GM21381 (cell line): ENCODE data around the gene MAP2.

Experiments used
- ATAC-seq: cut with Tn5 transposase; IDR thresholded peaks from one replicate; pipeline ENCODE4 v1.9.1; 2021; ENCODE audit warnings: mild to moderate bottlenecking, moderate library complexity; ENCODE audit not compliant: unreplicated experiment

Gene MAP2, protein sequence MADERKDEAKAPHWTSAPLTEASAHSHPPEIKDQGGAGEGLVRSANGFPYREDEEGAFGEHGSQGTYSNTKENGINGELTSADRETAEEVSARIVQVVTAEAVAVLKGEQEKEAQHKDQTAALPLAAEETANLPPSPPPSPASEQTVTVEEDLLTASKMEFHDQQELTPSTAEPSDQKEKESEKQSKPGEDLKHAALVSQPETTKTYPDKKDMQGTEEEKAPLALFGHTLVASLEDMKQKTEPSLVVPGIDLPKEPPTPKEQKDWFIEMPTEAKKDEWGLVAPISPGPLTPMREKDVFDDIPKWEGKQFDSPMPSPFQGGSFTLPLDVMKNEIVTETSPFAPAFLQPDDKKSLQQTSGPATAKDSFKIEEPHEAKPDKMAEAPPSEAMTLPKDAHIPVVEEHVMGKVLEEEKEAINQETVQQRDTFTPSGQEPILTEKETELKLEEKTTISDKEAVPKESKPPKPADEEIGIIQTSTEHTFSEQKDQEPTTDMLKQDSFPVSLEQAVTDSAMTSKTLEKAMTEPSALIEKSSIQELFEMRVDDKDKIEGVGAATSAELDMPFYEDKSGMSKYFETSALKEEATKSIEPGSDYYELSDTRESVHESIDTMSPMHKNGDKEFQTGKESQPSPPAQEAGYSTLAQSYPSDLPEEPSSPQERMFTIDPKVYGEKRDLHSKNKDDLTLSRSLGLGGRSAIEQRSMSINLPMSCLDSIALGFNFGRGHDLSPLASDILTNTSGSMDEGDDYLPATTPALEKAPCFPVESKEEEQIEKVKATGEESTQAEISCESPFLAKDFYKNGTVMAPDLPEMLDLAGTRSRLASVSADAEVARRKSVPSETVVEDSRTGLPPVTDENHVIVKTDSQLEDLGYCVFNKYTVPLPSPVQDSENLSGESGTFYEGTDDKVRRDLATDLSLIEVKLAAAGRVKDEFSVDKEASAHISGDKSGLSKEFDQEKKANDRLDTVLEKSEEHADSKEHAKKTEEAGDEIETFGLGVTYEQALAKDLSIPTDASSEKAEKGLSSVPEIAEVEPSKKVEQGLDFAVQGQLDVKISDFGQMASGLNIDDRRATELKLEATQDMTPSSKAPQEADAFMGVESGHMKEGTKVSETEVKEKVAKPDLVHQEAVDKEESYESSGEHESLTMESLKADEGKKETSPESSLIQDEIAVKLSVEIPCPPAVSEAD (N-terminal part only)

DNA sequence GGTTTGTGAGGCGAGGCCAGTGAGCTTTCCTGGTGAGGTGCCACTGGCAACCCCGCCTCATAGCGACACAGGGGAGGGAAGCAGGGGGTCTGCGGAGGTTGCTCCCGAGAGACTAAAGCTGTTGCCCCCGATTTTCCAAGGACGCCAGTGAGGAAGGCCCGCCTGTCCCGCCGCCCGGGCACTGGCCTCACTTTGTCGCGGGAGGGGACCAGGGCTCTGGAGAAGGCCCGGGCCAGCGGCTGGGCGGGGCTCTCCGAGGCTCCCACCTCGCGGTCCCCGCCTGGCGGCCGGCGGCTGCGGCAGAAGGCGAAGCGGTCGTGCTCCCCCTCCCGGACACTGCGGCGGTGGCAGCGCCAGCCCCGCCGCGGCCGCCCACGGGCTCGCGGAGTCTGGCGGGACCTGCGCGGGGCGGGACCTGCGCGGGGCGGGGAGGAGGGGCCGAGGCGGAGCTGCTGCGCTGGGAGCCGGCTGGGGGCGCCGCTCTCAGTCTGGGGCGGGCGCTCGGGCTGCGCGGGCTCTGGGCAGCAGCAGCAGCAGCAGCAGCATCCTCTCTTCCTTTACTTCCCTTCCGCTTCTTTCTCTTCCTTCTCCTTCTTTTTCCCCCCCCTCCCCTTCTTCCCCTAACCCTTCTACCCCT, at the start of gene MAP2:
TSS of gene MAP2 (plus strand) at position 486 of the 637 bp plus-strand sequence. CDS start 229,124 bp downstream, outside the sequence.
- ATAC-seq, result peak; percentile 99

GRCh38 chr2:209376686-209377085, 47.2 kb upstream of the MAP2 start:
- ATAC-seq, result no peak

DNA sequence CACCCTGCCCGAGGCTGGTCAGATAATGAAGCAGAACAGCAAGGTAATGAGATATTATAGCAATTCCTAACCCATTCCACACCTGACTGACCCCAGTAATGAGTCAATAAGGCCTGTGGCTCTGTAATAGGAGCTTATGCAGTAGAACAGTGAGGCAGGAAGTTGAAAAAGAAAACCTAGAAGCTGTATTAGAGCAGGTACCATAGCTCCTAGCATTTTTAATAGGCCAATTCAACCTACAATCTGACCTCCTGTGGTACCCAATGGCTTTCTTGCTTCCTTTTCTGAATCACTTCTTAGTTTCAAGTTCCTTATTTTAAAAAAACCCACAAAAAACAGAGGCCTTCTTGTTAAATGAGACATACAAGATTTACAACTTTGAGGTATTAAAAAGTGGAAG, 43.6 kb upstream of the MAP2 start:
- peak; percentile 99 for ATAC-seq

- ATAC-seq, result no peak
Measured at GRCh38 chr2:209381091-209381490, 42.8 kb upstream of the MAP2 start.

- ATAC-seq, result no peak
Measured at GRCh38 chr2:209382775-209383174, 41.1 kb upstream of the MAP2 start.

DNA sequence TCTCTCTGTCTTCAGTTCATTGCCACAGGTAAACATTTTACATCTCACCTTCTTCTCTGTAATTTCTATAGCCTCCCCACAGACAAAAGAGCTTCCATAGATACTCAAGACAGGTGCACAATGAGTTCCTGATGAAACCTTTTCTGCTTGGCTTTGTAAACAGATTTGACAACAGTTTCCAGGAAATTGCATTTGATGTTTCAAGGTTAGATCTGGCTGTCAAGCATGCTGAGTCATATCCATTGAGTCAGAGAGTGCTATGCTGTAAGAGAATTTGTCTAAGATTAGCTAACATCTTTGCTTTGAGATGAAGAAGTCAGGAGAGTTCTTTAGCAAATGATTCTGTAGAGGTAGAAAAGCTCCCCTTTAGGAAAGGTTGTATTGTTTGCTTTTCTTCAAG, 40.6 kb upstream of the MAP2 start:
- ATAC-seq, result no peak

DNA sequence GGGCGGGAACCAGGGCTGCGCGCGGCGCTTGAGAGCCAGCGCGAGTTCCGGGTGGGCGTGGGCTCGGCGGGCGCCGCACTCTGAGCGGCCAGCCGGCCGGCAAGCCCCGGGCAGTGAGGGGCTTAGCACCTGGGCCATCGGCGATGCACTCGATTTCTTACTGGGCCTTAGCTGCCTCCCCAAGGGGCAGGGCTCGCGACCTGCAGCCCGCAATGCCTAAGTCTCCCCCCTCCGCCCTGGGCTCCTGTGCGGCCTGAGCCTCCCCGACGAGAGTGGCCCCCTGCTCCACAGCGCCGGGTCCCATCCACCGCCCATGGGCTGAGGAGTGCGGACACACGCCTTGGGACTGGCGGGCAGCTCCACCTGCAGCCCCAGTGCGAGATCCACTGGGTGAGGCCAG, 36.5 kb upstream of the MAP2 start:
- ATAC-seq, result no peak

- no peak for ATAC-seq
Measured at GRCh38 chr2:209388446-209389037, 35.3 kb upstream of the MAP2 start.

DNA sequence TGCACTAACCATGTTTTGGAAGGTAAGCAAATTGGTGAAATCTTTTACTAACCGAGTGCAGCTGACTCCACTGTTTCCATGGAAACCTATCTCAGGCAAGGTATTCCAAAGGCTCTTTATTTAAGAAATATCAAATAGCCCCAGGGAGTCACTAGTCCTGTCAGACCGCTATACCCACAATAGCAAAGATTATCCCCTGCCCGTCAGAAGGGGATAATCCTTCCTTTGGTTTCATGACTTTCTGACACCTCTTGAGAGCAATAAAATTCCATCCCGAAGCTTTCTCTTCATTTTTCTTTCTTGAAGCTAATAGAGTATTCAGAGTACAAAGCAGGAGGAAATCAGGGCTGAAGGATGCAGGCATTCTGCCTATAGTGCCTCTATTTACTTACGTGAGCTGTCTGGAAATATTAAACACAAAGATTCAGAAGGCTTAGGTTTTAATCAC, 34.7 kb upstream of the MAP2 start:
- no peak for ATAC-seq

DNA sequence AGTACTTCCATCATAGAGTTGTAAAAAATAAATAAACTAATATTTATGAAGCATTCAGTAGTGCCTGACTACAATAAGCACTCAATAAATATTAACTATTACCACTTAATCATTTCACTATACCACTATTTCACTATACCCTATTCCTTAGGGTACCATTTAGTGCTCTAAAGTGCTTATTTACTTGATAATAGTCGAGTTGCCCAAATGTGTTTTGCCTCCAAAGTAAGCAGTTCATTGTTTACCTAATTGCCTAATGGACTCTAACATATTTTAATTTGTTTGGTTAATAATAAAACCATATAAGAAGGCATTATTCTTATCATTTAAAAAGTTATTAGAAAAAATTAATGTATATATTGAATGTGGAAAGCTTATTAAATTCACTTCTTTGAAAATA, 33.0 kb upstream of the MAP2 start:
- ATAC-seq, result no peak

- ATAC-seq, result no peak
Measured at GRCh38 chr2:209391776-209392401, 32.0 kb upstream of the MAP2 start.

GRCh38 chr2:209395229-209395628, 28.6 kb upstream of the MAP2 start:
- ATAC-seq, result no peak

DNA sequence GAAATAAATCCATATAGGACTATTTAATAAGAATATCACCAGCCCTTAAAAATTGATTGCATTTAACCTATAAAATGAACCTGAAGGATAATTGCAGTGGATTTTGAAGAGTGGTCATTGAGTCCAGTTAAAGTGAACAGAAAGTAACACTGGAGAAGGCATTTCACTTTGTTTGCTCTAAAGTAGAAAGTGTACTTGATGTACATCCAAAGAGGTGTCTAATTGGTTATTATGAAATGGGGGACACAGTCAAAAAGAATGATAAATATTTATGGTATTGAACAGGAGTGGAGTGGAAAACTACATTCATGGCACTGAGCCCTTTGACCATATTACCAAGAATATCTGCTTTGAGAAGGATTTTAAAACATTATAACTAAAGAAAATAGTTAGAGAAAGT, 28.2 kb upstream of the MAP2 start:
- ATAC-seq, result no peak

- no peak for ATAC-seq
Measured at GRCh38 chr2:209398463-209398862, 25.4 kb upstream of the MAP2 start.

- ATAC-seq, result no peak
Measured at GRCh38 chr2:209401788-209402187, 22.1 kb upstream of the MAP2 start.

- ATAC-seq, result no peak
Measured at GRCh38 chr2:209411296-209411695, 12.6 kb upstream of the MAP2 start.

- no peak for ATAC-seq
Measured at GRCh38 chr2:209411718-209412117, 12.1 kb upstream of the MAP2 start.

DNA sequence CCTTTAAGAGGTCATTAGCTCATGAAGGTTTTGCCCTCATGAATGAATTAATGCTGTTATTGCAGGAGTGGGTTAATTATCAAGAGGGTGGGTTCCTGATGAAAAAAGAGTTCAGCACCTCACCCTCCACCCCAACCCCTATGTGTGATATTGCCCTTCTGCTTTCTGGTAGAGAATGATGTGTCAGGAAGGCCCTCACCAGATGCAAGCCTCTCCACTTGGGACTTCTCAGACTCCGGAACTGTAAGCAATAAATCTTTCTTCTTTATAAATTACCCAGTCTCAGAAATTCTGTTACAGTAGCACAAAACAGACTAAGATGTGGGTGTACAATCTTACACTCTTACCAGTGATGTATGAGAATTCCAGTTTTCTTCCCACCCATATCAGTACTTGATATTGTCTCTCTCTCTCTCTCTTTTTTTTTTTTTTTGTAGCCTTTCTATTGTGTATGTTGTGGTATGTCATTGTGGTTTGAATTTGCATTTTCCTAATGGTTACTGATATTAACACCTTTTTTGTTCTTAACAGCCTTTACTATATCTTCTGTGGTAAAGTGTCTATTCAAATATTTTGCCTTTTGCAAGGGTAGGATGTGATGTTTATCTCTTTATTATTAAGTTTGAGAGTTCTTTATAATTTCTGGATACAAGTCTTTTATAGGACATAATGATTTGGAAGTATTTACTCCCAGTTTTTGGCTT, 10.4 kb upstream of the MAP2 start:
- ATAC-seq, result no peak

- no peak for ATAC-seq
Measured at GRCh38 chr2:209416913-209417312, 6.9 kb upstream of the MAP2 start.
